B cell (primary cell): ENCODE data around the gene BUB1B. TPM values are rescaled to one million over a fixed set of nuclear protein-coding genes. Genes with fewer than 3 reads are reported as not detected.

Source experiments
- ATAC-seq: fragments of 200-7000 bp; cut with Tn5 transposase; one replicate; pipeline ENCODE4 v1.10.0; 2021; ENCODE audit warnings: low read depth, mild to moderate bottlenecking, moderate number of reproducible peaks, moderate library complexity
- CTCF ChIA-PET: fragments of 350-600 bp; sonication (Branson Sonifier 250); formaldehyde crosslinking; loops from one replicate; lab custom pipeline; 2021; ENCODE audit warnings: antibody characterized with exemption, inconsistent platforms; lab: Charles Lee
- POLR2A ChIA-PET: fragments of 350-600 bp; sonication (Branson Sonifier 250); formaldehyde crosslinking; loops from one replicate; lab custom pipeline; 2021; ENCODE audit warnings: antibody characterized with exemption; lab: Charles Lee
- DNase-seq: peaks from one replicate; pipeline ENCODE4 v3.0.0; 2013
- H2AFZ ChIP-seq: 2 replicates; pipeline ENCODE4 v1.6.1; 2012; ENCODE audit warnings: mild to moderate bottlenecking, low read depth, low read length; ENCODE audit not compliant: insufficient read depth, poor library complexity, severe bottlenecking
- H3K27ac ChIP-seq, 2 donors: 1 replicate in 1 of 2; 2 replicates in 1 of 2; pipeline ENCODE4 v1.5.1; 2012 to 2013; ENCODE audit warnings: low read length in 2 of 2, mild to moderate bottlenecking in 2 of 2, moderate library complexity in 1 of 2
- H3K27me3 ChIP-seq, 4 experiments: fragments of 200-600 bp in 1 of 4; sonication (generic) in 1 of 4; replicated peaks in 1 of 4; 1 replicate in 2 of 4; 2 replicates in 2 of 4; pipeline versions ENCODE4 v1.6.1 to v1.7.0; 2013 to 2016; ENCODE audit warnings: low read length in 3 of 4, mild to moderate bottlenecking in 2 of 4, mixed read lengths in 1 of 4, moderate library complexity in 1 of 4; ENCODE audit not compliant: insufficient read depth in 4 of 4, control insufficient read depth in 3 of 4; ENCODE audit errors: control extremely low read depth in 1 of 4
- H3K36me3 ChIP-seq, 2 experiments: replicated peaks in 1 of 2; 1 replicate in 1 of 2; 2 replicates in 1 of 2; pipeline versions ENCODE4 v1.6.1 to v1.7.1; 2013; ENCODE audit warnings: low read length in 1 of 2; ENCODE audit not compliant: insufficient read depth in 2 of 2, control insufficient read depth in 1 of 2; ENCODE audit errors: control extremely low read depth in 1 of 2, extremely low read depth in 1 of 2
- H3K4me1 ChIP-seq, 2 donors: fragments of 200-600 bp in 1 of 2; sonication (generic) in 1 of 2; 1 replicate in 1 of 2; 2 replicates in 1 of 2; pipeline versions ENCODE4 v1.5.1 to v1.6.1; 2013 to 2017; ENCODE audit warnings: low read length in 2 of 2; ENCODE audit not compliant: control insufficient read depth in 2 of 2, insufficient read depth in 2 of 2
- H3K4me2 ChIP-seq: replicated peaks from 2 replicates; pipeline ENCODE3; 2012; ENCODE audit warnings: mild to moderate bottlenecking, low read depth, low read length; ENCODE audit not compliant: poor library complexity, severe bottlenecking
- H3K4me3 ChIP-seq, 5 experiments: fragments of 200-600 bp in 1 of 5; sonication (generic) in 1 of 5; 1 replicate in 3 of 5; 2 replicates in 2 of 5; pipeline versions ENCODE4 v1.5.1 to v1.7.0; 2011 to 2016; ENCODE audit warnings: low read length in 4 of 5, mild to moderate bottlenecking in 4 of 5, low read depth in 2 of 5, control low read depth in 1 of 5, moderate library complexity in 1 of 5; ENCODE audit not compliant: insufficient read depth in 1 of 5; ENCODE audit errors: control extremely low read depth in 1 of 5, extremely low read depth in 1 of 5
- H3K79me2 ChIP-seq: fragments of 200-600 bp; sonication (generic); one replicate; pipeline ENCODE4 v1.6.0; 2016; ENCODE audit warnings: low read length; ENCODE audit not compliant: control insufficient read depth, insufficient read depth
- H3K9ac ChIP-seq: fragments of 200-600 bp; sonication (generic); 2 replicates; pipeline ENCODE4 v1.6.1; 2017; ENCODE audit warnings: mild to moderate bottlenecking, low read length, moderate library complexity
- H3K9me3 ChIP-seq, 3 donors: one replicate each; pipeline versions ENCODE4 v1.6.1 to v1.7.1; 2013; ENCODE audit warnings: low read length in 2 of 3; ENCODE audit not compliant: control insufficient read depth in 2 of 3, insufficient read depth in 1 of 3; ENCODE audit errors: control extremely low read depth in 1 of 3
- H4K20me1 ChIP-seq: 2 replicates; pipeline ENCODE4 v1.6.0; 2012; ENCODE audit warnings: mild to moderate bottlenecking, low read length; ENCODE audit not compliant: insufficient read depth, control insufficient read depth, poor library complexity, severe bottlenecking
- H3K27ac Mint-ChIP-seq: one replicate; pipeline ENCODE4 v1.8.0; 2021; ENCODE audit warnings: mixed read lengths
- H3K27me3 Mint-ChIP-seq: one replicate; pipeline ENCODE4 v1.8.0; 2021; ENCODE audit warnings: mixed read lengths
- H3K4me1 Mint-ChIP-seq: one replicate; pipeline ENCODE4 v1.8.0; 2021; ENCODE audit warnings: mixed read lengths
- H3K4me3 Mint-ChIP-seq: one replicate; pipeline ENCODE4 v1.8.0; 2021; ENCODE audit warnings: mixed read lengths
- H3K9me3 Mint-ChIP-seq: one replicate; pipeline ENCODE4 v1.8.0; 2022; ENCODE audit warnings: mixed read lengths; ENCODE audit not compliant: insufficient read depth
- EZH2 ChIP-seq: IDR thresholded peaks from 2 replicates; pipeline ENCODE4 v1.6.1; 2012; ENCODE audit warnings: borderline replicate concordance, low read depth, mild to moderate bottlenecking, moderate library complexity, low read length; ENCODE audit not compliant: insufficient read depth, poor library complexity, severe bottlenecking
- WGBS: methylation state at CpG from one replicate; pipeline ENCODE4 v1.1.5; 2013; ENCODE audit warnings: missing lambda C conversion rate; ENCODE audit not compliant: insufficient coverage; 5-methylcytosine and 5-hydroxymethylcytosine counted together
- intact Hi-C: fragments of 100-400 bp; cut with micrococcal nuclease; formaldehyde crosslinking; loops from one replicate; pipeline ENCODE4 v1.10.0; 2022
- polyA plus RNA-seq: library from polyadenylated mRNA; depleted of rRNA; stranded (reverse); fragments of >200 nt; gene quantifications from 2 replicates; pipeline ENCODE4 v1.2.3, GENCODE V29; 2012
- total RNA-seq, 2 donors: library from RNA; stranded (reverse); fragments of 120-200 nt in 1 of 2; gene quantifications; 1 replicate in 1 of 2; 2 replicates in 1 of 2; pipeline versions ENCODE4 v1.2.3 to v1.2.4, GENCODE V29; 2013 to 2022
- TF ChIP-seq, protein P1 (sequence below): fragments of 200-600 bp; IDR thresholded peaks from one replicate; pipeline ENCODE4 v1.8.0; 2022; ENCODE audit warnings: antibody characterized with exemption, mild to moderate bottlenecking

The BUB1B gene
- total and polyA plus RNA-seq, 2 donors (not counting 1 experiment from before 2014, with no cell fraction given) = 0.70 to 4.4 TPM

DNA sequence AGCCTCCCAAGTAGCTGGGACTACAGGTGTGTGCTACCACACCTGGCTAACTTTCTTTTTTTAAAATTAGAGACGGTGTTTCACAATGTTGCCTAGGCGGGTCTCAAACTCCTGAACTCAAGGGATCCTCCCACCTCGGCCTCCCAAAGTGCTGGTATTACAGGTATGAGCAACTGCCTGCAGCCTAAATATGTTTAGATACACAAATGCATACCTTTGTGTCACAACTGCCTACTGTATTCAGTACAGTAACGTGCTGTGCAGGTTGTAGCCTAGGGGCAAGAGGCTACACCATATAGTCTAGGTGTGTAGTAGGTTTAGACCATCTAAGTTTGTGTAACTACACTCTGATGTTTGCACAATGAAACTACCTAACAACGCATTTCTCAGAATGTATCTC, 68.4 kb downstream of the BUB1B start:
- Histone ChIP-seq H3K4me1 (no peaks in the 10 kb centered on the region), H3K4me3 (no peak overlapping the region), H3K9me3 (no peaks in the 10 kb centered on the region), H3K79me2 (no peaks in the 10 kb centered on the region), H3K36me3 (no peaks in the 10 kb centered on the region), H3K27me3 (no peaks in the 10 kb centered on the region), H3K4me2 (no peak overlapping the region), H3K27ac (no peak overlapping the region), H2AFZ (no peak overlapping the region), H3K9ac (no peak overlapping the region), H4K20me1 (no peaks in the 10 kb centered on the region)
- intact Hi-C loops = no loop called here
- ATAC-seq = no peak
- H3K9me3 Mint-ChIP-seq = no peaks in the 10 kb centered on the region
- no peak for DNase-seq
- CTCF ChIA-PET = interaction anchor here (1.3 to 3.6 kb wide), 3 partner anchors 12 to 44 kb away, joined by 3 to 24 read pairs (median 8); no protein-coding TSS in a partner anchor
- 100% methylated on average over 3 of the region's 5 CpGs for WGBS
- POLR2A ChIA-PET = no interaction called here
- H3K4me1 Mint-ChIP-seq = no peaks in the 10 kb centered on the region
- H3K27me3 Mint-ChIP-seq = no peaks in the 10 kb centered on the region
- H3K27ac Mint-ChIP-seq = no peak overlapping the region
- no peak for TF ChIP-seq EZH2
- TF ChIP-seq, protein P1, sequence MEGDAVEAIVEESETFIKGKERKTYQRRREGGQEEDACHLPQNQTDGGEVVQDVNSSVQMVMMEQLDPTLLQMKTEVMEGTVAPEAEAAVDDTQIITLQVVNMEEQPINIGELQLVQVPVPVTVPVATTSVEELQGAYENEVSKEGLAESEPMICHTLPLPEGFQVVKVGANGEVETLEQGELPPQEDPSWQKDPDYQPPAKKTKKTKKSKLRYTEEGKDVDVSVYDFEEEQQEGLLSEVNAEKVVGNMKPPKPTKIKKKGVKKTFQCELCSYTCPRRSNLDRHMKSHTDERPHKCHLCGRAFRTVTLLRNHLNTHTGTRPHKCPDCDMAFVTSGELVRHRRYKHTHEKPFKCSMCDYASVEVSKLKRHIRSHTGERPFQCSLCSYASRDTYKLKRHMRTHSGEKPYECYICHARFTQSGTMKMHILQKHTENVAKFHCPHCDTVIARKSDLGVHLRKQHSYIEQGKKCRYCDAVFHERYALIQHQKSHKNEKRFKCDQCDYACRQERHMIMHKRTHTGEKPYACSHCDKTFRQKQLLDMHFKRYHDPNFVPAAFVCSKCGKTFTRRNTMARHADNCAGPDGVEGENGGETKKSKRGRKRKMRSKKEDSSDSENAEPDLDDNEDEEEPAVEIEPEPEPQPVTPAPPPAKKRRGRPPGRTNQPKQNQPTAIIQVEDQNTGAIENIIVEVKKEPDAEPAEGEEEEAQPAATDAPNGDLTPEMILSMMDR = no peak
- H3K4me3 Mint-ChIP-seq = no peak overlapping the region

DNA sequence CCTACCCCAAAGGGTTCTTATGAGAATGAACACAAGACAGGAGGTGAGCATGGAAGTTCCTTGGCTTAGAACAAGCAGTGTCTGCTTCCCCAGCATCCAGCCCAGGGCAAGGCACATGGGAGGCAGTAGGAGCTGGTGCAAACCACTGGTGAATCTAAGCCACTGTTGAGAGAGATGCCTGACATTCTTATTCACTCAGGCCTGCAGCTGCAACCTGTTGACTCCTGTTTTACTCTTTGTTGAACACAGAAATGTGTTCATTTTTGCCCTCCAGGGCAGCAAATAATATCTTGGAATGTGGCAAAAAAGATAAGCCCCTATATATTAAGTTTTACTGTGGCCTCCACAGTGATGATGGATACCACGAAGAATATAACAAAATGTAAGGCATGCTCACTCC, 69.1 kb downstream of the BUB1B start:
- Histone ChIP-seq H3K36me3 (no peaks in the 10 kb centered on the region), H3K4me1 (peaks cover 5 to 6% of the 10 kb centered on the region in 2 donors), H3K4me3 (no peak overlapping the region), H3K79me2 (no peaks in the 10 kb centered on the region), H4K20me1 (no peaks in the 10 kb centered on the region), H3K9ac (no peak overlapping the region), H3K4me2 (no peak overlapping the region), H3K9me3 (no peaks in the 10 kb centered on the region), H3K27me3 (no peaks in the 10 kb centered on the region), H3K27ac (no peak overlapping the region), H2AFZ (no peak overlapping the region)
- ChIA-PET CTCF (interaction anchor here (0.9 to 2.7 kb wide), 3 partner anchors 12 to 90 kb away, joined by 3 to 17 read pairs (median 4); no protein-coding TSS in a partner anchor), POLR2A (no interaction called here)
- Mint-ChIP-seq H3K27me3 (no peaks in the 10 kb centered on the region), H3K9me3 (no peaks in the 10 kb centered on the region), H3K27ac (no peak overlapping the region), H3K4me1 (peaks cover 5% of the 10 kb centered on the region), H3K4me3 (no peak overlapping the region)
- no peak for ATAC-seq
- TF ChIP-seq, protein P1 = no peak
- TF ChIP-seq EZH2 = no peak
- no peak for DNase-seq
- intact Hi-C loops = no loop called here
- WGBS = no CpG with 5 or more reads among the region's 1 CpG
